ENCODE data around the gene UBTF.
A peak's percentile ranks its signal among the peaks of the same experiment; 100 is the strongest.

UBTF gene

DNA sequence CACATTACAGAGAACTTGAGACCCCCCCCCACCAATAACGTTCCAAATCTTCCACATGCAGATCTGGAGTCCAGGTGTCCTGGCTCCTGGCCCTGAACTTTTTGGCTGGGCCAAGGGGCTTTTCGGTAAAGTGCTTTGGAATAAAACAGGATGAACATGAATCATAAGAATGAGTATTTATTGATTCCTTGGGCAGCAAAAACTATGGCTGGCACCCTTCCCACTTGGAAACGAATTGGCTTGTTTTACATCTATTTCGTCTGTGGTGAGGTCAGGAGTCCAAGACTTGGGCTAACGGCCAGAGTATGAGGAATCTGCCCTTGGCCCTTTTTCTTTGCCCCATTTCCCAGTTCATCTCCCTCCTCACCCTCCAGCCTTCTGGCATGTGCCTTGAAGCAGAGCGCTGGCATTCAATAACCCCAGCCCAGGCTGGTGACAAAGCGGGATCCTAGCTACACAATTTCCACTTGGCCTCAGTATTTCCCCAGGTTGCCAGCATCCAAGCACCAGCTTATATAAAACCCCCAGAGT, 4.1 kb upstream of the UBTF start:
- Mint-ChIP-seq H3K4me3 (no peak overlapping the region), H3K9me3 (ENCODE audit: low read depth) (no peaks in the 10 kb centered on the region), H3K4me1 (ENCODE audit: low read depth) (peaks cover 11% of the 10 kb centered on the region), H3K36me3 (no peaks in the 10 kb centered on the region), H3K27ac (peak overlapping the region; percentile 50), H3K27me3 (no peaks in the 10 kb centered on the region)

DNA sequence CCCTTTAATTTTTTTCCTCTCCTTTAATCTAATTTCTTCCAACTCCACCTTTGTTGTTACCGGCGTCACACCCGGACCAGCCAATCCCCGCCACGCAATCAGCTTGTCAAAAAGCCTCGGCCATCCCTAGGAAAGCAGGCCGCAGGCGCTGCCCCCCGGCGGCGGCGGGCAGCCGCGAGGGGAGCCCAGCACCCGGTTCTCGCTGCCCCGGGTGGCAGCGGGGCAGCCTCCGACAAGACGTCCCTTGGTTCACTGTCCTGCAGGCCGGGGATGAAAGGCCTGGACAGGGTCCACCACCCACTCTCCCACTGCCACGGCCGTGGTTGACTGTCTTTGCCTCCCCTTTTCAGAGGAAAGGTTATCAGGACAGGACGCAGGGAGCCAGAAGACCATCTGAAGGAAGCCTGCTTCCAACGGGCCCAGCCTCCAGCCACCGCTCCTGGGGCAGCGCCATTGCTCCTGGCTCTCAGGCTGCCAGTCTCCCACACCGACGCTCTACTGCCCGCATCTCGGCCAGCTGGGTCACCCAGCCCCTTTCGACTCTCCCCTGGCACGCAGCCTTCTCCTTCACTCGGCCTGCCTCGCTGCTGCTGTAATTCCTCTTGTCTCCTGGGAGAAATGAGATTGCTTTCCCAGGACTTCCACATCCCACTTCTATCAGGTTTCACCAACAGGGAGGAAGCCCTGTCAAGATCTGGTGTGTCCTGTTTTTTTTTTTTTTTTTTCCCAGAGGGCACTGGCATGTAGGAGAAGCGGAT, 2.8 kb upstream of the UBTF start:
- peak overlapping the region; percentile 93 for H3K4me3 Mint-ChIP-seq
- H3K27me3 Mint-ChIP-seq, result no peaks in the 10 kb centered on the region
- H3K36me3 Mint-ChIP-seq, result no peaks in the 10 kb centered on the region
- H3K27ac Mint-ChIP-seq, result peak overlapping the region; percentile 93
- H3K9me3 Mint-ChIP-seq (ENCODE audit: low read depth), result no peaks in the 10 kb centered on the region
- peaks cover 13% of the 10 kb centered on the region for H3K4me1 Mint-ChIP-seq (ENCODE audit: low read depth)

DNA sequence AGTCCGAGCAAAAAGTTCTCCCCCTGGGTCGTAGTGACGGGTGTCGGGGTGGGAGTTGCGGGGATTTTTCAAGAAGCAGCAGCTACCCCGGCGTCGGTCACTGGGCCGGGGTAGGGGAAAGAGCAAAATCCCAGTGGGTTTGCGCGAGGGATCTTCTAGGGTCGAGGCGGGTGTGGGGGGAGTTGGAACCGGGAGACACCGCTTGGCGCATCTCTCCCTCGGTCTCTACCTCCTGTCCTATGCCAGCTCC, 2.3 kb upstream of the UBTF start:
- peak overlapping the region; percentile 93 for H3K27ac Mint-ChIP-seq
- H3K4me1 Mint-ChIP-seq (ENCODE audit: low read depth), result peaks cover 16% of the 10 kb centered on the region
- H3K27me3 Mint-ChIP-seq, result no peaks in the 10 kb centered on the region
- no peaks in the 10 kb centered on the region for H3K9me3 Mint-ChIP-seq (ENCODE audit: low read depth)
- H3K36me3 Mint-ChIP-seq, result peaks cover under 1% of the 10 kb centered on the region
- H3K4me3 Mint-ChIP-seq, result peak overlapping the region; percentile 93

DNA sequence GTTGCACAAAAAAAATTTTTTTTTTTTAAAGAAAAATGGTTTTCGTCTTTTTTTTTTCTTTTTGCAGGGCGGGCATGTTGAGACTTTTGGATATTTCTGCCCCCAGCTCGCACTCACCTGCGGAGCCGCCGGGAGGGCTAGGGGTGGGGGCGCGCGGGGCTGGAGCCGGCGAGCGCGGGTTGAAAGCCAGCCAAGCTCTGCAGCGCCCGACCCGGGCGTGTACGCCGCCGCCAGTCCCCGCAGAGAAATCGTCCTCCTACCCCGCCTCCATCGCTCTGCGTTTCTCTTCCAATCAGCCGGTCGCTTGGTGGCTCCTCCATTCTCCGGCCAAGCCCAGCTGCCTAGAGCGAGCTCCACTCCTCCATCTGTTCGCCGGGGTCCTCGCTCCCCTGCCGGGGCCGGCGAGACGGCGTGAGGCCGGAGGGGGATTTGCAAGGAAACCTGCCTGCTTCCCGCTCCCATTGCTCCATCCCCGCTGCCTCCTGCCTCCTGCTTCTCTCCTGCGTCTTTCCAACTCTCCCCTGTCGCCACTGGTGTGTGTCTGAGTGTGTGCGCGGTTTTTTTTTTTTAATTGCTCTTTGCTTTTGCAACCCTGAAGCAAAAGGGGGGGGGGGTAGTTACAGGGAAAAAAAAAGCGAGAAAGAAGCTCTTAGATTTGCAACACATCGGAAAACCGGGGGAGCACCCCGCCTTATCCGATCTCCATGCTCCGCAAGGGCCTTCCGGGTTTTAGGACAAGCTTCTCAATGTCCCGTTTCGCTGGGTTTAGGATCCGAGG, 1.8 kb upstream of the UBTF start:
- peaks cover 3% of the 10 kb centered on the region for H3K36me3 Mint-ChIP-seq
- no peaks in the 10 kb centered on the region for H3K27me3 Mint-ChIP-seq
- peaks cover 21% of the 10 kb centered on the region for H3K4me1 Mint-ChIP-seq (ENCODE audit: low read depth)
- H3K9me3 Mint-ChIP-seq (ENCODE audit: low read depth), result no peaks in the 10 kb centered on the region
- peak overlapping the region; percentile 93 for H3K27ac Mint-ChIP-seq
- H3K4me3 Mint-ChIP-seq, result peak overlapping the region; percentile 93

DNA sequence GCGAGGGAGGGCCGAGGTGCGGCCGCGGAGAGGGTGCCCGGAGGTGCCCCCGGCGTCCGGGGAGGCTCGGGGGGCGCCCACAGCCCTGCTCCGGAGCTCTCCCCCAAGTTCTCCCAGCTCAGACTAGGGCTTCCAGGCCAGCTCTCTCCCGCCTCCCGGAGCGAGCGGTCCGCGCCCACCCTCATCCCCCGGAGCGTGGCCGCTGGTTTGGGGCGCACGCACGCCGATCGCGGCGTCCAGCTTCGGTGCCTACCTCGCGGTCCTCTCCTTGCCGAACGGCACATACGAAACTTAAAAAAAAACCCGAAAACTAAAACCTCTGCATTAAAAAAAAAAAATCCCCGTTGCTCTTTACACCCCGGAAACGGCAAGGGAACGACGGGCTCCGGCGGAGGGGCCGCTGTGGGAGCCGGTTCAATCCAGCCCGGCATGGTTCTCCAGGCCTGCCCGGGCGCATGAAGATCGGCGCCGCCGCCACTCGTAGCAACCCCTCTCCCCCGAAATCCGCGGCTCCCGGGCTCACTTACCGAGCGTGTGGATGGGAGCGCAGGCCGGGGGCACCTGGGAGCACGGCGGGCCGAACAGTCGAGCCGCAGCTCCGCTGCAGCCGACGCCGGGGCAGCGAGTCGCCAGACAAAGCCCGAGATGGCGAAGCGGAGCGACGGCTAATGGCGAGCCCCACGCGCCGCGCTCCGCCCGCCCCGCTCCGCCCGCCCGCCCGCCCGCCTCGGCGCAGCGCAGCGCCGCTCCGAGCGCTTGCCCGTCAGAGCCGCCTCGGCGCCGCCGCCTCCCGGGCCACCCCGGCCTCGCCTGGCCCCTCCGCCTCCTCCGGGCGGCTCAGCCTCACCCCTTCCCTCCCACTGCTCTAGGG, 973 bp upstream of the UBTF start:
- Mint-ChIP-seq H3K4me1 (ENCODE audit: low read depth) (peaks cover 29% of the 10 kb centered on the region), H3K4me3 (peak overlapping the region; percentile 93), H3K27me3 (no peaks in the 10 kb centered on the region), H3K27ac (peak overlapping the region; percentile 94), H3K36me3 (peaks cover 7% of the 10 kb centered on the region), H3K9me3 (ENCODE audit: low read depth) (no peaks in the 10 kb centered on the region)

DNA sequence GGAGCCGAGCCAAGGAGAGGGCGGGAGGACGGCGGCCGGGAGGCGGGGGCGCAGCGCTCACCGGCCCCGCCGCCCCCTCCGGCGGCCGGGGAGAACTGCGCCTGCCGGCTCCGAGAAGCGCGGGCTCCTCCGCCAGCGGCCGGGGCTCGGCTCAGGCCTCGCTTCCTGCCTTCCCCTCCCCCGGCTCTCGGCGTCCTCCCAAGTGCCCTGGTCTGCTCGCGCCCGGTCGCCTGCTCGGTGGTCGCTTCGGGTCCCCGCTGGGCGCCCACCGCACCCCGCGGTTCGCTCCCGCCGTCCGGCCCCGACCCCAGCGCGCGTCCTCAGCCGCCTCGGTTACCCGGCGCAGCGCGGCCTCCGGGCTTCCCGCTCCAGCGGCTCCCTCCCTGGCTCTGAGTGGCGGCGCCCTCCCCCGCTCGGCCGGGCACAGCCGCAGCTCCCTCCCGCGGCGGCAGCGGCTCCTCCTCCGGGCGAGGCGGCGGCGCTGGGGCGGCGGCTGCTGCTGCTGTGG, 313 bp downstream of the UBTF start:
- H3K27me3 Mint-ChIP-seq, result no peaks in the 10 kb centered on the region
- no peak overlapping the region for H3K27ac Mint-ChIP-seq
- peaks cover 42% of the 10 kb centered on the region for H3K4me1 Mint-ChIP-seq (ENCODE audit: low read depth)
- H3K36me3 Mint-ChIP-seq, result peaks cover 14% of the 10 kb centered on the region
- no peak overlapping the region for H3K4me3 Mint-ChIP-seq
- no peaks in the 10 kb centered on the region for H3K9me3 Mint-ChIP-seq (ENCODE audit: low read depth)

DNA sequence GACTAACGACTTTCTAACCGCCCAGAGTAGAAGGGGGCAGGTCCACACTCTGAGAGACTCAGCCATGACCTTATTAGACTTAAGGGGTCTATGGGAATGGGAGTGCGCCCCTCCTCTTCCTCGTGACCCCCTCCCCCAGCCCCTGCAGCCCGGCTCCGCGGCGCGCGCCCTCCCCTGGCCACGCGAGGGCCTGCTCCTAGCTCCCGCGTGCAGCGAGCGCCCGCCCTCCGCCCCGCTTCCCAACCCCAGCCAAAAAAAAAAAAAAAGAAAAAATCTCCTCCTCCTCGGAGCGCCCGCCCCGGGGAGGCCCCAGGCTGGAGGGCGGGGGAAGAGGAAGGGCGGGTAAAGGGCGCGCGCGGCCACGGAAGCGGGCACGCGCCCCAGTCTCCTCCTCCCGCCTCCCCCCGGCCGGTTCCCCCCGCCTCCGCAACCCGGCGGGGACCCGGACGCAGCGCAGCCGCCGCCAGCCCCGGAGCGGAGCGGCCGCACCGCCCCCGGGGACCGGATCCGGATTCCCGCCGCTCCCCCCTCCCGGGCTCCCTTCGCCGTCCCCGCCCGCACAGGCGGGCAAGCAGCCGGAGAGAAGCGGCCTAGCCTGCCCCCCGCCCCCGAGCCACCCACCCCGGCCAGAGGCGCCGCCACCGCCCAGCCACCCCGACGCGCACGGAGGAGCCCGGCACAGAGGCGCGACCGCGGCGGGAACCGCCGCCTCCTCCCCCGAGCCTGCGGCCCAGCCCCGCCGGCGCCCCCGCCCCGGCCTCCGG, 949 bp downstream of the UBTF start:
- peak overlapping the region; percentile 99 for H3K27ac Mint-ChIP-seq
- H3K36me3 Mint-ChIP-seq, result peaks cover 14% of the 10 kb centered on the region
- peaks cover 48% of the 10 kb centered on the region for H3K4me1 Mint-ChIP-seq (ENCODE audit: low read depth)

DNA sequence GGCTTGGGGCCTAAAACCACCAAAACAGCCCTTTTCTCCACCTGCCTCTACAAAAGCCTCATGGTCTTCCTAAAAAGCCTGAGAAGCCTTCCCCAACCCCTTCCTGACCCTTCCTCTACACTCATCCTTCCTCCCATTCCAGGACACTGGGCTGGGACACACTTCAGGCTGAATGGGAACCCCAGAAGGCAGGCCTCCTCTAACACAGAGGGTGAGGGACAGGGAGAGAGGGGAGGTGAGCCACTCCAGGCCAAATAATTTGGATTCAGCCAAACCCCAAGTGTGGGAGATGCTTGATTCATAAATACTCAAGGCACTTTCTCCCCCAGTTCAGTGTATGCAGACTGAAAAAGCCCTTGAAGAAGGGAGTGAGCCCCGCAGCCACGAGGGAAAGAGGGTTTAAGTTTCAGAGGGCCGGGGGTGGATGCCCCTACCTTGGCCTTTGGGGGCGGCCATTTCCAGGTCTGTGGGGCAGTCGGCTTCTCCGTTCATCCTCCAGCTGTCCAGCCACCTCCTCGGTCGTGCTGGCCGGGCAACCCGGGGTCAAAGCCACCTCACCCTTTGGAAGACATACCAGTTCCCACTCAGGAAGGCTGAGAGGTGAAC, 1.6 kb downstream of the UBTF start:
- Mint-ChIP-seq H3K27ac (peak overlapping the region; percentile 99), H3K36me3 (peaks cover 14% of the 10 kb centered on the region), H3K9me3 (ENCODE audit: low read depth) (no peaks in the 10 kb centered on the region), H3K27me3 (no peaks in the 10 kb centered on the region), H3K4me3 (peak overlapping the region; percentile 94), H3K4me1 (ENCODE audit: low read depth) (peaks cover 55% of the 10 kb centered on the region)

More for the DNA sequence above, 949 bp downstream of the UBTF start:
- H3K4me3 Mint-ChIP-seq, result peak overlapping the region; percentile 94
- no peaks in the 10 kb centered on the region for H3K27me3 Mint-ChIP-seq
- H3K9me3 Mint-ChIP-seq (ENCODE audit: low read depth), result no peaks in the 10 kb centered on the region

DNA sequence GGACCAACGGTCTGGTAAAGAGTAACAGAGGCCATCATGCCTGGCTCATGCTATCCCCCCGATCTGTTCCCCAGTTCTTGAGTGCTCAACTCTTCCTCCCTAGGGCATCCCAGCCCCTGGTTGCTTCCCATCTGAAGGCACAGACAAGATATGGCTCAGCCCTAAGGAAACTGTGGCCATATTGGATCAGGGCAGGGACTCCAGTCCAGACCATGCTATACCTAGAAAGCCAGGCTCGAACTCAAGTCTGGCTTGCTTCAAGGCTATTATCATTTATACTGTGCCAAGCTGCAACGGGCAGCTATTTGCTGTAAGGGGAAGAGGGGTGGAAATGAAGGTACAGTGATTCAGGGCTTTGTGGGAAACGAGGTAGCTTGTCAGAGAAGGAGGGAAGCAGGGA, 2.8 kb downstream of the UBTF start:
- peaks cover 14% of the 10 kb centered on the region for H3K36me3 Mint-ChIP-seq
- H3K27ac Mint-ChIP-seq, result peak overlapping the region; percentile 99
- H3K27me3 Mint-ChIP-seq, result no peaks in the 10 kb centered on the region
- peaks cover 50% of the 10 kb centered on the region for H3K4me1 Mint-ChIP-seq (ENCODE audit: low read depth)
- peak overlapping the region; percentile 94 for H3K4me3 Mint-ChIP-seq
- no peaks in the 10 kb centered on the region for H3K9me3 Mint-ChIP-seq (ENCODE audit: low read depth)

DNA sequence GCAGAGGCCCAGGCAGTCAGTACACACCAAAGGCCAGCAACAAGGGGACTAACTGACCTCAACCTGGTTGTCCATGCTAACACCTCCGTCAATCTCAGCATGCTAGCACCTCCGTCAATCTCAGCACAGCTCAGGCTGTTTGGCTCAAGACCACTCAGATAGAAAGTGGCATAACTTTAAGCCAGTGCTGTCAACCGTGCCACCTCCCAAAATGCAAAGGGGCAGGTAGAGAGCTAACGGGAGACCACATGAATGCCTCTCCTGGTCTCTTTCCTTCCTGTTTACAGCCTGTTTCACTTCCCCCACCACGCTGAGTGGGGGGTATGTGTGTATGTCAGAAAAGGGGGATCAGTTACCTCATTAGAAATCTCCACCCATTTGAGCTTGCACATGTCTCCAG, 3.3 kb downstream of the UBTF start:
- H3K4me3 Mint-ChIP-seq, result peak overlapping the region; percentile 94
- no peaks in the 10 kb centered on the region for H3K27me3 Mint-ChIP-seq
- peak overlapping the region; percentile 99 for H3K27ac Mint-ChIP-seq
- no peaks in the 10 kb centered on the region for H3K9me3 Mint-ChIP-seq (ENCODE audit: low read depth)
- peaks cover 52% of the 10 kb centered on the region for H3K4me1 Mint-ChIP-seq (ENCODE audit: low read depth)
- H3K36me3 Mint-ChIP-seq, result peaks cover 14% of the 10 kb centered on the region

DNA sequence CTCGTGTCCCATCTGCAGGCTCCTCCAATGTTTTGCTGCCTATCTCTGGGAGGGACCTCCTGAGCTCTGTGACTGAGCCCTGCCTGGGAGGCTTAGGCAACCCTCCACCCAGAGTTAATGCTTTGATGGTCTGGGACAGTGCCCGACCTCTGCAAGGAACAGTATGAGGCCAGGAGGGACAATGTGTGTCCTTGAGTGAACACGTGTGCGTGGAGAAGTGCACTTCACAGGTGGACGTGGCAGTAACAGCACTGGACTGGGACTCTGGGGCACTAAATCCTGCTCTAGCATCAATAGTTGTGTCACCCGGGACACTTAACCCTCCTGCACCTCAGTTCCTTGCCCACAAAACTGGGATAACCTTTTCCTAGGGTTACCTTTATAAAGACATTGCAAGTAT, 4.6 kb downstream of the UBTF start:
- H3K4me1 Mint-ChIP-seq (ENCODE audit: low read depth), result peaks cover 59% of the 10 kb centered on the region
- no peaks in the 10 kb centered on the region for H3K27me3 Mint-ChIP-seq
- peak overlapping the region; percentile 94 for H3K4me3 Mint-ChIP-seq
- no peaks in the 10 kb centered on the region for H3K9me3 Mint-ChIP-seq (ENCODE audit: low read depth)
- H3K36me3 Mint-ChIP-seq, result peaks cover 14% of the 10 kb centered on the region
- H3K27ac Mint-ChIP-seq, result peak overlapping the region; percentile 99

DNA sequence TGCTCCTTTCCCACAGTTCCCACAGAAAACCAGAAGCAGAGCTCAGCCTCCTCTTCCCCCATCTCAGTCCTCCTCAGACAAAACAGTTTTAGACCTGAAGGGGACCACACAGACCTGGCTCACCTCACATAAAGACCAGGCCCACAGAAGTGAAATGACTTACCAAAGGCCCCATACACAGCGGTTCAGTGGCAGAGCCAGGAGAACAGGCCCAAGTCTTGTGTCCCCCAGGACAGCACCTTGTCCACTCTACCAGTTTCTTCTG, 5.3 kb downstream of the UBTF start:
- Mint-ChIP-seq H3K9me3 (ENCODE audit: low read depth) (no peaks in the 10 kb centered on the region), H3K4me1 (ENCODE audit: low read depth) (peaks cover 67% of the 10 kb centered on the region)

DNA sequence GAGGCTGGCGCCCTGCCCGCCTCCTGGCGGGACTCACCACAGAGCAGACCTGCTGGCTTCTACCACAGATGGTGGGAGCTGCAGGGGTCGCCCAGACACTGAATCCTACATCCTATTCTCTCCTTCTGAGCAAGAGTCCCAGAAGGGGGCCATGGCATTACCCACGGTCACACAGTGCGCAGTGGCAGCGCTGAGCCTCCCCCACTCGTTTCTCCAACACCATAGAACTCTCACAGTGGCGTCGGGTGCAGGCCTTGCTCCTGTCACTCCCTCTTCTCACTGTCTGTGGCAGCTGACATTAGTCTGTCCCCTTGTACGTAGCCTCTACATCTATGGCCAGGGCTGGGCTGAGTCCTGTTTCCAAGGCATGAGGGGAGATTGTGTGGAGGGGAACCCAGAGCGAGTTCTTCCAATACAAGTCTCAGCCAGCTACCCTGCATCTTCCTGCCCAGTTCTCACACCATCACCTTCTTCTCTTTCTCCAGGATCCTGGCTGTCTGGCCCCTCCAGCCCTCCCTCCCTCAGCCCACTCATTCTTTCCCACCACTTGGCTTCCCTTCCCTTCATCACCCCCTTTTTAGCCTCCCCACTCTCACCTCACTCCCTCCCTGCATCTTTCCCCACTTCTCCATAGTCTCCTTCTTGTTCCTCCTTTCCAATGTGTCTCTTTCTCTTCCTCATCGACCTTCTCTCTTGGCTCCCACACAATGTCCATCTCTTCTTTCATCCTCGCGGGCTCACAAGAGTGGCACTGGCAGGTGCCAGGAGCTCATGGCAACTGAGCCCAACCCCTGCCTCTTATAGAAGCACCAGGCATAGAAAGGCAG, 5.9 kb downstream of the UBTF start:
- H3K27me3 Mint-ChIP-seq, result no peaks in the 10 kb centered on the region
- peak overlapping the region; percentile 53 for H3K4me3 Mint-ChIP-seq
- no peaks in the 10 kb centered on the region for H3K9me3 Mint-ChIP-seq (ENCODE audit: low read depth)
- peak overlapping the region; percentile 92 for H3K27ac Mint-ChIP-seq
- peaks cover 70% of the 10 kb centered on the region for H3K4me1 Mint-ChIP-seq (ENCODE audit: low read depth)
- H3K36me3 Mint-ChIP-seq, result peaks cover 14% of the 10 kb centered on the region

More for the DNA sequence above, 5.3 kb downstream of the UBTF start:
- H3K27me3 Mint-ChIP-seq, result no peaks in the 10 kb centered on the region
- peaks cover 14% of the 10 kb centered on the region for H3K36me3 Mint-ChIP-seq
- peak overlapping the region; percentile 53 for H3K4me3 Mint-ChIP-seq
- peak overlapping the region; percentile 92 for H3K27ac Mint-ChIP-seq

Data from activated naive CD8-positive, alpha-beta T cell (primary cell).